Measurements from ENCODE around the gene FUT4.
"Not testable (repeated sequence)": the region's sequence is repeated elsewhere in the genome, so short reads cannot be mapped to it uniquely, and the experiment has no call there.

Gene FUT4

DNA sequence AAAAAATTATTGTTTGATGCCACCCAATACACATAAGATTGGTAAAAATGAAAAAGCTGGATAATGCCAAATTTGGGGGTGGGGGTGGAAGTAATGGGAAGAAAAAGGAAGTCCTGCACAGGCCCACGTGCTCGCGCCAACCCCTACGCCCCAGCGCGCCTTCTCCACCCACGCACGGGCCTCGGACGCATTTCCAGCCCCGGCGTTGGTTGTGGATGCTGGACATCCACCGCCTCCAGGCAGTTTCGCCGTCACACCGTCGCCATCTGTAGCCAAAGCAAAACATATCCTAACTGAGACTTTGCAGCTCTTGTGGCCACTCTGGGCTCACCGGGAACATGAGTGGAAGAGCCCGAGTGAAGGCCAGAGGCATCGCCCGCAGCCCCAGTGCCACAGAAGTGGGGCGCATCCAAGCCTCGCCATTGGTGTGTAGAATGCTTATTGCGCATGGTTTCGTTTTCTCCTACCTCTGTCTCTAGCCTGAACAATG lies 23.5 kb downstream of the FUT4 start, which contains the start of gene PIWIL4:
TSS of gene PIWIL4 (plus strand) at position 188 of the 490 bp plus-strand sequence. CDS start at position 339, 151 bp downstream.
- no peak for DNase-seq (ENCODE audit: low read depth, low spot score)

- DNase-seq (ENCODE audit: low read depth, low spot score) = no peak
Observed at GRCh38 chr11:94568200-94568599, 24.5 kb downstream of the FUT4 start.

DNA sequence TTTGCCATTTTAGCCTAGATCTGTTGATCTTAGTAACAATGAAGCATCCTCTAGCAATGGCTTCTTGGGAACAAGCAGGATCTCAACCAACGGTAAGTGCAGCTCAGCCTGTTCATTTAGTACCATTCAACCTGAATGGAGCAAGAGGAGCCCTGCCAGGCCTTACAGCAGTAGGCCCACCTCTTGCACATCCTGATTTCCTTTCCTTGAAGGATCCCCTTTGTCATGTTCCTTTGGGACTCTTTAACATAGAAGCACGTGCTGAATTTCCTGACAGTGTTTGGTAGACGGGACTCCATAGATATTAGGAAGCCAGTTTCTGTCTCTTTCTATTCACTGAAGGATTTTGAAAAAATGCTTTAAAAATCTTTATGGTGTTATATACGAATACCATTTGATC lies 25.0 kb downstream of the FUT4 start:
- no peak for DNase-seq (ENCODE audit: low read depth, low spot score)

DNA sequence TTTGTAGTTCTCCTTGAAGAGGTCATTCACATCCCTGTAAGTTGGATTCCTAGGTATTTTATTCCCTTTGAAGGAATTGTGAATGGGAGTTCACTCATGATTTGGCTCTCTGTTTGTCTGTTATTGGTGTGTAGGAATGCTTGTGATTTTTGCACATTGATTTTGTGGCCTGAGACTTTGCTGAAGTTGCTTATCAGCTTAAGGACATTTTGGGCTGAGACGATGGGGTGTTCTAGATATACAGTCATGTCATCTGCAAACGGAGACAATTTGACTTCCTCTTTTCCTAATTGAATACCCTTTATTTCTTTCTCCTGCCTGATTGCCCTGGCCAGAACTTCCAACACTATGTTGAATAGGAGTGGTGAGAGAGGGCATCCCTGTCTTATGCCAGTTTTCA lies 29.3 kb downstream of the FUT4 start:
- DNase-seq (ENCODE audit: low read depth, low spot score) = not testable (repeated sequence)

DNA sequence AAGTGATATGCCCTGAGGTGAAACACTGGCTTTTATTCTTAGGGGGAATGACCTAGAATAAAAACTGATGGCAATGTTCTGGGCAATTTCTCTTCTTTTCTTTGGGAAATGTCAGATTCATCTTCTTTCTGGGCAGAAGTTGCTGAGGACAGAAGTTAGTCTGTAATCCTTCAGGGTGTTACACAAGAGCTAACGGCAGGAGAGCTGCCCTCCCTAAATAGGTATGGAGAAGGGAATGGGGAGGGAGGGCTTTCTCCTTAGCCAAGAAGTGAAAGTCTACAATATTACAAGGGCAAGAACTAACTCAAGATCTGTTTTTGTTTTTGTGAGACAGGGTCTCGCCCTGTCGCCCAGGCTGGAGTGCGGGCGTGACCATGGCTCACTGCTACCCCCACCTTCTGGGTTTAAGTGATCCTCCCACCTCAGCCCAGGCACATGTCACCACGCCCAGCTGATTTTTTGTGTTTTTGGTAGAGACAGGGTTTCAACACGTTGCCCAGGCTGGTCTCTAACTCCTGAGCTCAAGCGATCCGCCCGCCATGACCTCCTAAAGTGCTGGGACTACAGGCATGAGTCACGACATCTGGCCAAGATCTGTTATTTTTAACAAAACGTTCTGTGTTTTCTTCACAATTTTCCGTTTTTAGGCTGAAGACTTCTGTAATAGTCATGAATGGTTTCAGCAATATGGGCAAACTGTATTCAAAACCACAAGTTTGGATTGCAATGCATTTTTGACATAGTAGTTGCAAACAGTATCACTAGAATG lies 30.7 kb downstream of the FUT4 start:
- DNase-seq (ENCODE audit: low read depth, low spot score) = peak; percentile 33

- no peak for DNase-seq (ENCODE audit: low read depth, low spot score)
Observed at GRCh38 chr11:94576306-94576705, 32.6 kb downstream of the FUT4 start.

- DNase-seq (ENCODE audit: low read depth, low spot score) = no peak
Observed at GRCh38 chr11:94577841-94578240, 34.1 kb downstream of the FUT4 start.

DNA sequence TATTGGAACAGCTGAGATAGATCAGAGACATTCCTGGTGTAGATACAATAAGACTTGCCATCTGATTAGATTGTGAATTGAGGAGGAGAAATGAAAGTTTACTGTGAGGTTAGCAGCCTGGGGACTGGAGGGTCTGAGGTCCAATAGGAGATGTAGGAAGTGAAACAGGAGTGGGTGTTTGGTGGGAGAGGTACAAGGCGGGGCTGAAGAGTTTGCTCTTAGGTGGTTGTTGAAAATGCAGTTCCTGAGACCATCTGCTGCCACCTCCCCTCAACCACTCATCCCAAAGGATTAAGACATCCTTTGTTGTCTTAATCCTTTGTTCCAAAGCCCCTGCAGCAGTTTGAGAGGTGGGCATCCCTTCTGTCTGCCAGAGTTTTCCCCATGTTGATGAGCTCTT lies 38.2 kb downstream of the FUT4 start:
- no peak for DNase-seq (ENCODE audit: low read depth, low spot score)

DNA sequence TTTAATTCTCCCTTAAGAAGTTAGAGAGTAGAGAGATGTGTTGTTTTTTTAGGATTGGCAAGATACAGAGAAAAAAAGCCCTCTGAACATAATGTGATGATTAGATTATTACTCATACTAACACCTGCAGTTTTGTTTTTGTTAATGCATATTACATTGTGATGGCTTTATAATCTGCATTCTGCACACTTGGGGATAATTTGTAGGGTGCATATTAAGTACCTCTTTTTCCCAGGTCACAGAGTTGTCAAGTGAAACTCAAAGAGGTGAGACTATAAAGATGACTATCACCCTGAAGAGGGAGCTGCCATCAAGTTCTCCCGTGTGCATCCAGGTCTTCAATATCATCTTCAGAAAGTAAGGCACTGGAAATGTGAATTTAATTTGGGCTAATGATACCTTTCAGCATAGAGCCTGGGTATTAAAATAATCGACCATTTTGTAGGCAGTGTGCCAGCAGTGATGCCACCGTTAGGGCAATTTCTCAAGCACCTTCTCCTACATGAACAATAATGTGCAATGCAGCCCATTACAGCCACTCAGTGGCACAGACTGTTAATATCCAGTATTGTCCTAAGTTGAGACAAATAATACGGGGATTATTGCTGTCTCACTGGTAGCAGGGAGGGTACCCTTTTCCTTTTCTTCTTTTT lies 39.6 kb downstream of the FUT4 start:
- DNase-seq (ENCODE audit: low read depth, low spot score) = no peak

DNA sequence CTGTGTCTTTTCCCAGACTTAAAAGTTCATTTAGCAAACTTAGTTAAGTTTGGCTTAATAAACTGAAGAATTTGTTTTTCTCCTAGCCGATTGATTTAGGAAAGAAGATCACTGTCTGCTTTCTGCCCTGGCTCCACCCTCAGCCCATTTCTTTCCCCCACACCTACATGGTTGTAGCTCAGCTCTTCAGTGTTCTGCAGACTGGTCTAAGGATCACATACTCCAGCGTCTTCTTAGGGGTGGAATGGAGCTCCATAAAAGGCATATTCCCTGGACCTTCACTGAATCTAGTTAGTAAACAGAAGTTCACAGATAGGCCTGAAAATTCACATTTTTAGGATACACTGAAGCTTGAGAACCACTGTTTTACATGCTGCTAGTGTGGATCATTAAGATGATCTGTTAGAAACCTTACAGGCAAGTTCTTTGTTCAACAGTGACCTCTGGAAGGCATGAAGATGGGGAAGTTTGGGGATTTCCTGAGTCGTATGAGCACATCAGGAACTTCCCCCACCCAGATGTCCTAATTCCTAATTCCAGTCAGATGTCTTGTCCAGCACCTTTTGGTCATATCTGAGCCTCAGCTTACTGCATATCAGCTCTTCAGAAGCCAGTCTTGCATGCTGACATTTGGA lies 40.3 kb downstream of the FUT4 start:
- DNase-seq (ENCODE audit: low read depth, low spot score) = no peak

DNA sequence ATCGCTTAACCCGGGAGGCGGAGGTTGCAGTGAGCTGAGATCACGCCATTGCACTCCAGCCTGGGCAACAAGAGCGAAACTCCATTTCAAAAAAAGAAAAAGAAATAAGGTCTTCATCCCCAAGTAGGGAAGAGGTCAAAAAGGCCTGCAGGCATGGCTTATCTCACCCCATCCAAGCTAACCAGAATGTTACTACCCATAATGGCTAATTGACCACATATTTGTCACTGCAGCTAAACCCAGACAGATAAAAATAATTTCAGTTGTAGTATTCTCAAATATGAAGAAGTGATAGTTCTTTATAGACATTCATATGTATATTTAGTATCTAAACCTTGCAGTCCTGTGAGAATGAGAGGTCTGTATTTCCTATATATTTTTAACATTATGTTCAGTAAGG lies 41.3 kb downstream of the FUT4 start:
- DNase-seq (ENCODE audit: low read depth, low spot score) = no peak

- DNase-seq (ENCODE audit: low read depth, low spot score) = no peak
Observed at GRCh38 chr11:94585399-94585798, 41.7 kb downstream of the FUT4 start.

GRCh38 chr11:94586546-94586945 lies 42.8 kb downstream of the FUT4 start:
- no peak for DNase-seq (ENCODE audit: low read depth, low spot score)

DNA sequence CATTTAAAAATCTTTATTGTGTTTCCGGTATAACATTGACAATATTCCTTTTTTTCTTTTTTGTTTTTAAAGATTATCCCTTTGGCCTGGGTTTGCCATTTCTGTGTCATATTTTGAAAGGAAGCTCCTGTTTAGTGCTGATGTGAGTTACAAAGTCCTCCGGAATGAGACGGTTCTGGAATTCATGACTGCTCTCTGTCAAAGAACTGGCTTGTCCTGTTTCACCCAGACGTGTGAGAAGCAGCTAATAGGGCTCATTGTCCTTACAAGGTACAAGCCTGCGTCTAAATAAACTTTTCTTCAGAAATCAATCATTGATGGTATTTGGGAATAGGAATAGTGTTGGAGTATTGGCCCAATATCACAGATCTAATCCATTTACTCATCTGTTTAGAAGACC lies 43.3 kb downstream of the FUT4 start:
- DNase-seq (ENCODE audit: low read depth, low spot score) = no peak

GRCh38 chr11:94588366-94588942 lies 44.7 kb downstream of the FUT4 start:
- no peak for DNase-seq (ENCODE audit: low read depth, low spot score)

DNA sequence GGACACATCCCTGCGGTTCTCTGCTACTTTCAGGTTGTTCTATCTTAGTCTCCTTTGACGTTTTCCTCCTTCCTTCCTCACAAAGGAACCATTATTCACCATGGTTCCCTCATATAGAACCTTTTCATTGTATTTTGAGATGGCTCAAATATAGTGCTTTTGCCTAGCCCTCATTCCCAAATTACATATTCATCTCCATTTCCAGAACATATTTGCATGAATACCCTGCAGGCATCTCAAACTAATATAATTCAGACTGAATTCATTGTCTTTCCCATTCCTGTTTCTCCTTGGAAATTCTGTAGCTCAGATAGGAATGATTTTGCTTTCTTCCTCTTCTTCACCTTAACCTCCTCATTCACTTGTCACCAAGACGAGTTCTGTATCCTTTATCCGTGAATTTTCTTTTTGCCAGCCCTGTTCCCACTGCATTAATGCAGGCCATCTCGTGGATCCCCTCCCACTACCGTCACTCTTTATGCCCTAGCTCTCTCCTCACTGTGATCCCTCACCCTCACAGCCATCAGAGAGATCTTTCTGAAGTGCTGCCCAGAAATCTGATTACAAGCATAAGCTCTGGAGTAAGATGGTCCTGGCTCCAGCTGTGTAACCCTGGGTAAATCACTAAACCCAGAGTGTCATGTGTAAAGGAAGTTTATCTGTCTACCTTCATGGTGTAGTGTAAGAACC lies 46.8 kb downstream of the FUT4 start:
- no peak for DNase-seq (ENCODE audit: low read depth, low spot score)

DNA sequence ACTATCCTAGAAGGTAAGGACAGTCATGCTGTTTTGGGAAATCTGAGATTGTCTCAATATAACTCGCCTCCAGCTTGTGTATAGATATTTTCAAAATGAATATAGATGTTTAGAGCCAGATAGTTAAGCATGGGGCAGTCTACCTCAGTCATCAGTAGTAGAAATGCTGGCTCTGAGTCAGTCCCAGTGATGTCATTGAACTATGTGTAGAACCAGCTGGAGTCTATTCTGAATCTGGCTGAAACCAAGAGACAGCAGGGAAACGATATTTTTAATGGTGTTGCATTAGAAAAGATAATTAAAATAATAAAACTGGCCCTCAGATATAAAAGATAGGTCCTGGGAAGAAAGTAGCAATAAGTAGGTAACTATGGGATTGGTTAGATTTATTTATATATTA lies 49.3 kb downstream of the FUT4 start:
- DNase-seq (ENCODE audit: low read depth, low spot score) = no peak

GRCh38 chr11:94595076-94595475 lies 51.4 kb downstream of the FUT4 start:
- no peak for DNase-seq (ENCODE audit: low read depth, low spot score)

- no peak for DNase-seq (ENCODE audit: low read depth, low spot score)
Observed at GRCh38 chr11:94597896-94598295, 54.2 kb downstream of the FUT4 start.
